ENCODE data around the gene RSPO4.

GRCh38 chr20:997486-997885, 4.6 kb downstream of the RSPO4 start:
- TF ChIP-seq CTCF (IDR thresholded peaks at IDR 0.05; ENCODE audit: borderline replicate concordance, extremely low read depth, low read length, poor library complexity, severe bottlenecking) (no peak), EZH2 (IDR thresholded peaks at IDR 0.05; ENCODE audit: borderline replicate concordance, low read depth, low read length, severe bottlenecking) (no peak)

All from DND-41 (cell line).